ENCODE data around the gene ABCA9.
"Not testable (repeated sequence)": the region's sequence is repeated elsewhere in the genome, so short reads cannot be mapped to it uniquely, and the experiment has no call there.

Gene ABCA9

DNA sequence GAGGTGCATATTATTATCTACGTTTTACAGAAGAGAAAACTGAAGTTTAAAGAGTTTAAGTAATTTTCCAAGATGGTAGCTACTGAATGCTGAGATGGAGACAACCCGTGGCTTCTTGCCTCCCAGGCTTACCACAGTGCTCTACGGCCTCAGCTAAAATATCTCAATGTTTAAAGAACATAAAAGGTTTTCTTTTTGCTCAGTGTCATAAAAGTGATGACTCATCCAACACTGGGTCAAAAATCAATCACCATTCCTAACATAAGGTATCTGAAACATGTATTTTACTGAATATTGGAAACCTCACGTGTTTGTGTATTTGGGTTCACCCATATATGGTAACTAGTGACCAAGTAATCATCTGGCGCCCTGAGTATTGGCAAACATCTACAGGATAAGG lies 18.4 kb downstream of the ABCA9 start:
- DNase-seq = no peak

DNA sequence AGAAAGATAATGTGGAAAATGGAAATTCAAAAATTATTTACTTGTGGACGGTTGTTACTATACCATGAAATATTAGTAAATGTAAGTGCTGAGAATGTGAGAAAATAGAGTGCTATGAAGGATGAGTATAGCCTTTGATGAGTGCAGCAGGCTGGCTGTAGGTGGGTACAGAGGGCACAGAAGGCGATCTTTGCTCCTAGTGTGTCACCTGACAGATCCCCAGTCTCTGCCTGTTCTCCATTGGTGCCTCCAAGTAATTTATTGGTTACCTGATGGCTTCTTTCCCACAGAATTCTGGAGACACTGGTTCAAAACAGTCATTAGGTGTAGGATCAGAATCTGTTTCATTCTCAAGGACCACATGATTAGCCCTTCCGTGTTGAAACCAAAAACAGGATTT lies 28.9 kb downstream of the ABCA9 start:
- no peak for DNase-seq

DNA sequence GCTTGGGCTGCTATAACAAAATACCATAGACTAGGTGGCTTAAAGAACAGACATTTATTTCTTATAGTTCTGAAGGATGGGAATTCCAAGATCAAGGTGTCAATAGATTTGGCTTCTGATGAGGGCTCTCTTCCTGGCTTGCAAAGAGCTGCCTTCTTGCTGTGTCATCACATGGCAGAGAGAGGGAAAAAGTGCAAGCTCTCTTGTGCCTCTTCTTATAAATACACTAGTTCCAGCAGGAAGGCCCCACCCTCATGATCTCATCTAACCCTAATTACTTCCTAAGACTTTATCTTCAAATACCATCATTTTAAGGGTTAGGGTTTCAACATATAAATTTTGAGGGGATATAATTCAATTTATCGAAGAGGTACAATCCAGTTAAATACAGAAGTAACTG lies 30.6 kb downstream of the ABCA9 start:
- DNase-seq = no peak

DNA sequence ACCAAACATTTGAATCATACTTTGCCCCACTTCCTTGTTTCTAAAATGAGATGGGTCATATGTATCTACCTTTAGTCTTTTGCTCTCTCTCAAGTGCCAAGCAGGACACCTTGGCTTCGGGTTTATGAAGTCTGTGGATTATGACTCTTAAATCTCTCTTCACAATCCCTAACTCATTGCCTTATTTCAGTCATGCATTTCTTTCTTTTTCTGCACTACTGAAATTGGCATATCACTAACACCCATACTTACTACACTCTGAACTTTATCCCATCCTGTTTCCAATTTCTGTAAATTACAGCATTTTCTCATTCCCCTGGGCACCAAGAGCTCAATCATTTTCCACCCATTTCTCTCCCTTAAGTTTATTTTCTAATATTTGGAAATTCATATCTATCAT lies 42.0 kb downstream of the ABCA9 start:
- DNase-seq = no peak

DNA sequence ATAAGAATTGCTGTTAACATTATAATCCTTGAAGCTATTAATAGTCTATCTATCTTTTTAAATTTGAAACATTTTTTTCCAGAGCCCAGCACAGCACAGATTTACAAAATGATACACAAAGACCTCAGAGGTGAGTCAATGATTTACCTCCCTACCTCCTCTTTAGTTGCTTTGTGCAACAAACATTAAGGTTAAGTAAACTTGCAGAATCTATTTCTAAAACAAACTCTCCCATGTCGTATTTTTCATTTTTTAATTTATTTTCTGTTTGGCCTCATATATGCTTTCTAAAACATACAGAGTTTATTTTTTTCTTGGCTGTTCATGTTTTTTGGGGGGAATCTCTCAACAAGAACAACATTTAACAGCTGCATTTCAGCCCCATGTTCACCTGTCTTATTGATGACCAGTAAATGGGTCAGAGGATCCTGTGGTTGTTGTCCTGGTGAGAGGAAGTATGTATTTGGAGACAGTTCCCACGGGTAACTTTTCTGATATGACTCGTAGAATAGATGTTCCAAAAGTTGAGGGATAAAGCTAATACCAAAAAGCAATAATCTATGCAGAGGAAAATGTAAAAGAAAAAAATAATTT lies 42.6 kb downstream of the ABCA9 start:
- DNase-seq = no peak

GRCh38 chr17:69015631-69016030 lies 45.1 kb downstream of the ABCA9 start:
- DNase-seq = no peak

DNA sequence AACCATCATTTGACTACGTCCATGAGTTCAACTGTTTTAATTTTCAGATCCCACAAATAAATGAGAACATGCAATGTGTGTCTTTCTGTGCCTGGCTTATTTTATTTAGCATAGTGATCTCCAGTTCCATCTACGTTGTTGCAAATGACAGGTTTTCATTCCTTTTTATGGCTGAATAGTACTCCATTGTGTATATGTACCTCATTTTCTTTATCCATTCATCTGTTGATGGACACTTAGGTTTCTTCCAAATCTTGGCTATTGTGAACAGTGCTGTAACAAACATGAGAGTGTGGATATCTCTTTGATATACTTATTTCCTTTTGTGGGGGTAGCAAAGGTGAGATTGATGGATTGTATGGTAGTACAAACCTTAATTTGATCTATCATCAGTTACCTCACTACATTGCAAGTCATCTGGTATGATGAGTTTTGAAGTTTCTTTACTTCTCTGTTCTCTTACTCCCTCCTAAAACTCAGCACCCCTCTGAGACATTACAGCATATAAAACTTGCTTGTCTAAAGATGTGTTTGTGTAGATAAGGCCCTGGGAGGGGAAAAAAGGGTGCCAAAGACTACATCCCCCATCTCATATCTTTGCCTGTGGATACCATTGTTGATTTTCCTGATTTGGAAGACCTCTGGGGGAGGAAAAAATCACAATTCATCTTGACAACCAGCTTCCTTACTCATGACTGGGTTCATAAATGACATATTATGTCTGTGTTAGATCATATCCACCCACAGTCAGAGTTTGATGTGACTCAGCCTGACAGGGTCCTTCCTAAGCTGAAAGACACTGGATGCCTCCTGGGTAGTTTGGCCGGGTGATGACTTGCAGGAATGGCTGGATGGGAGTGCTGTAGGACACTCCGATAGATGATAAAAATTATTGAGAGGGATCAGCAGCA lies 47.6 kb downstream of the ABCA9 start:
- no peak for DNase-seq

GRCh38 chr17:69009930-69010329 lies 50.8 kb downstream of the ABCA9 start:
- no peak for DNase-seq

DNA sequence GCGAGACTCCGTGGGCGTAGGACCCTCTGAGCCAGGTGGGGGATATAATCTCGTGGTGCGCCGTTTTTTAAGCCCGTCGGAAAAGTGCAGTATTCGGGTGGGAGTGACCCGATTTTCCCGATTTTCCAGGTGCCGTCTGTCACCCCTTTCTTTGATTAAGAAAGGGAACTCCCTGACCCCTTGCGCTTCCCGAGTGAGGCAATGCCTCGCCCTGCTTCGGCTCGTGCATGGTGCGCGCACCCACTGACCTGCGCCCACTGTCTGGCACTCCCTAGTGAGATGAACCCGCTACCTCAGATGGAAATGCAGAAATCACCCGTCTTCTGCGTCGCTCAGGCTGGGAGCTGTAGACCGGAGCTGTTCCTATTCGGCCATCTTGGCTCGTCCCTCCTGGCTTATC lies 56.0 kb downstream of the ABCA9 start:
- DNase-seq = not testable (repeated sequence)

DNA sequence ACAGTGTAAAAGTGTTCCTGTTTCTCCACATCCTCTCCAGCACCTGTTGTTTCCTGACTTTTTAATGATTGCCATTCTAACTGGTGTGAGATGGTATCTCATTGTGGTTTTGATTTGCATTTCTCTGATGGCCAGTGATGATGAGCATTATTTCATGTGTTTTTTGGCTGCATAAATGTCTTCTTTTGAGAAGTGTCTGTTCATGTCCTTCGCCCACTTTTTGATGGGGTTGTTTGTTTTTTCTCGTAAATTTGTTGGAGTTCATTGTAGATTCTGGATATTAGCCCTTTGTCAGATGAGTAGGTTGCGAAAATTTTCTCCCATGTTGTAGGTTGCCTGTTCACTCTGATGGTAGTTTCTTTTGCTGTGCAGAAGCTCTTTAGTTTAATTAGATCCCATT lies 61.0 kb downstream of the ABCA9 start:
- DNase-seq = not testable (repeated sequence)

DNA sequence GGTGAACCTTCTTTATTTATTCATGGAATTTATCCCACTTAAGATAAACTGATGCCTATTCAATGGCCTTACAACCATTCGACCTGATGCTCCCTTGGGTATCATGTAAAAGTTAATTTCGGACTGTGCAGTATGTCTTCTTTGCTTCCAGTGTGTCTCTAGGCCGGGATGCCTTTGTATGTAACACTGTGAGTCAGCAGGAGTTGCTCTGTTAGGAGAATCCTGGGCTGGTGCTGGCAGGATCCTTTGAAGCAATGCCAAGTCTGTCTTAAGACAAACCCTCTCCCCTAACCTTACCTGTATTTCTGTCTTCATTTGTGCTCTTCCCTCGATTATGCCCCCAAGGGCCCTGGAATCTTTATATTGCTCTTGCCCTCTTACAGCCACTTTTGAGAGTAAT lies 67.6 kb downstream of the ABCA9 start:
- no peak for DNase-seq

GRCh38 chr17:68987966-68988365 lies 72.8 kb downstream of the ABCA9 start:
- DNase-seq = no peak

DNA sequence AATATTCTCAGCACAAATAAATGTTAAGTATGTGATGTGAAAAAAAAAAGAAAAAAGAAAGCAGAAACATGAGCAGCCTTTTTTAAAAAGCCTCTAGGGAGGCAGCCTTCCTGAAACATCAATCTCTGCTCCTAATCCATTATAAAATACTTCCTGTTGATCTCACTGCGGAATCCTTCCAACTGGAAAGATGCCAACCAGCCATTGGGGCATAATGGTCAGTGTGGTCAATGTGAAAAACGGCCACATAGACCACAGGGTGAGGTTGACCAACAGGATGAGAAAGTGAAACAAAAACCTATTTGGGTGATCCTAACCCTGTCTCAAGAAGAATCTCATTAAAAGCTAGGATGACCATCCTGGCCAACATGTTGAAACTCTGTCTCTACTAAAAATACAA lies 79.4 kb downstream of the ABCA9 start:
- DNase-seq = no peak

- DNase-seq = no peak
These were observed 87.5 kb downstream of the ABCA9 start for GRCh38 chr17:68973098-68973846.

DNA sequence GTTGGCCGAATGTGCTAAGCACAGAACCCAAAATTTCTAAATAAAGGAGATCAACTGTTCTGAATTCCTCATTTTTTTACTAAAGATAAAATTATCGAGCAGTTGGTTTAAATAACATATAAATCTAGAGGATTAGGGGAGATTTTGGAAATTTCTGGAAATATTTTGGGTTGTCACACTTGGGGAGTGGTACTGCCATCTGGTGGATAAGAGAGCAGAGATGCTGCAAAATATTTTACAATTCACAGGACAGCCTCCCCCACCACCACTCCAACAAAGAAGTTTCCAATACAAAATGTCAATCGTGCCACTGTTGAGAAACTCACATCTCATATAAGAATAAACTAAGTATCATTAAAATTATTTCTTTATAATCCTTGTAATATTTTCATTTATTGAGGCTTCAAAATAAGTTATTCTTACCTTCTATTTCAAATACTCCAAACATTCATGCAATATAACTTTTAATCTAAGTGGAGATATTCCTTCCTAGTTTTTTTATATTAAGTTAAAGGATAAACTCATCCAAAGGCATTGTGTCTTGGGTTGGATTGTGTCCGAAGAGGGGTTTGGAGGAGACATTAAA lies 88.5 kb downstream of the ABCA9 start:
- peak; percentile 4 for DNase-seq

GRCh38 chr17:68969101-68969500 lies 91.6 kb downstream of the ABCA9 start:
- DNase-seq = no peak

GRCh38 chr17:68963958-68964357 lies 96.8 kb downstream of the ABCA9 start:
- DNase-seq = no peak

GRCh38 chr17:68961214-68961882 lies 99.4 kb downstream of the ABCA9 start:
- no peak for DNase-seq

DNA sequence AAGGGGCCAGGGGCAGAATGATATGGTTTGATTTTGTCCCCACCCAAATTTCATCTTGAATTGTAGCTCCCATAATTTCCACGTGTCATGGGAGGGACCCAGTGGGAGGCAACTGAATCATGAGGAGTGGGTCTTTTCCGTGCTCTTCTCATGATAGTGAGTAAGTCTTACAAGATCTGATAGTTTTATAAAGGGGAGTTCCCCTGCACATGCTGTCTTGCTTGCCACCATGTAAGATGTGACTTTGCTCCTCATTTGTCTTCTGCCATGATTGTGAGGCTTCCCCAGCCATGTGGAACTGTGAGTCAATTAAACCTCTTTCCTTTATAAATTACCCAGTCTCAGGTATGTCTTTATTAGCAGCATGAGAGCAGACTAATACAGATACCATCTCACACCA lies 101.6 kb downstream of the ABCA9 start:
- DNase-seq = not testable (repeated sequence)

DNA sequence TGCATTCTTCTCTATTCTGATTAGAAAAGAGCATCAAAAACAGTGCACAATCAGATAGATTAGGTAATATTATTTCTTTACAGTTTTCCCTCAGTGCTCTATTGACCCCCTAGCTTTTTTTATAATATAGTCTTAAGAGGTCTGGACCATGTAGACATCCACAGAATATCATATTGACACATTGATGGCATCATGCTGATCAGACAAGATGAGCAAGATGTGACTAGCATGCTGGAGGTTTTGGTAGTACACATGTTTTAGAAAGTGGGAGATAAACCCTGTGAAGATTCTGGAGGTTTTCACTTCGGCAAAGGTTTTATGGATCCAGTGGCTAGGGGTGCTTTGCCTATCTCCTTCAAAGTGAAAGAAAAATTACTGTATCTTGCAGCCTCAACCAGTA lies 102.8 kb downstream of the ABCA9 start:
- DNase-seq = no peak

DNA sequence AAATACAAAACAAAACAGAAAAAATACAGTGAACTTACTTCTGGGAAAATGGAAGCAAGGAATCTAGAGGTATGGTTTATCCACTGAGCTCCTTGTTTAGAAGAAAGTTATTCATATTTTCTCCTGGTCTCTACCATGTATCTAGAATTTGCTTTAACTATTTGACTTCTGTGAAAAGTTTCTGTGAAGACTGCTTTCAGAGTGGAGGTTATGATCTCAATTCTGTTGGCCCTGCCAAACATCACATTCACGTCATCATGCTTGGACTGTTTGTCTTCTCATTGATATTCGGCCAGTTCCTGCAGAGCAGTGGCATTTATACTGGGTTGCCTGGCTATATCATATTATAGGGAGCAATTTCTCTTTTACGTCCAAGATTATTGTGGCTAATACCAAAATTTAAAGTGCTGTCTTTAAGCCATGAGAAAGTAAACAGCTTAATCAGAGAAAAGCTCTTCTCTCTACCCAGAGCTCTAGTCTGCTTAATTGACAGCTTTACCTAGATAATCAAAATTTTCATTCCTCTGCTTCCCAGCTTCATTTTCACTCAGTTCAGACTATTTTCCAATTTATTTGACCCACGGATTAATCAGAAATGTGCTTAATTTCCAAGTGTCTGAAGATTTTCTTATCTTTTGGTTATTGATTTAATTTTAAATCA lies 105.4 kb downstream of the ABCA9 start, which contains the start of gene ABCA8:
Gene ABCA8, minus strand, starts transcription at position 212 of the 661 bp plus-strand sequence. CDS start 13,358 bp downstream, outside the sequence.
- DNase-seq = no peak
